Diencephalon (tissue), 1 donor: Measurements from ENCODE around the gene TMEM178B. TPM values are rescaled to one million over a fixed set of nuclear protein-coding genes. Genes with fewer than 3 reads are reported as not detected.

ENCODE experiments used
- small RNA-seq: library from RNA; depleted of rRNA; stranded (forward); fragments of <200 nt; gene quantifications from one replicate; pipeline ENCODE3, GENCODE V24; 2014
- total RNA-seq: library from RNA; depleted of rRNA; stranded (reverse); fragments of >200 nt; gene quantifications from one replicate; pipeline ENCODE4 v1.2.3, GENCODE V29; 2014

TMEM178B gene
- total RNA-seq, result 126 TPM

GRCh38 chr7:141073641-141074161 is at the start of gene TMEM178B:
TMEM178B (plus strand) TSS chr7:141074064.

Small RNA genes lying within 50 kb of the gene (small RNA-seq; reads per million reads assigned to genes)
- gene AC006362.1, result not detected
- gene RNU4-74P, result not detected

Other genes starting within 250 kb of the TMEM178B start
- 87.4 TPM for gene BRAF, start 149.1 kb upstream of the TMEM178B start, total RNA-seq
- 34.4 TPM for gene MRPS33, start 59.1 kb upstream of the TMEM178B start, total RNA-seq